H1 (cell line): ENCODE measurements around the gene RALGDS. TPM values are rescaled to one million over a fixed set of nuclear protein-coding genes. Genes with fewer than 3 reads are reported as not detected.

Experiments
- CTCF ChIA-PET: fragments of 300-600 bp; sonication (Branson Sonifier 250); formaldehyde crosslinking; loops from one replicate; lab custom pipeline; 2021; ENCODE audit not compliant: partially characterized antibody; lab: Charles Lee
- POLR2A ChIA-PET: fragments of 300-600 bp; sonication (Branson Sonifier 250); formaldehyde crosslinking; loops from one replicate; lab custom pipeline; 2021; ENCODE audit warnings: inconsistent platforms; ENCODE audit not compliant: partially characterized antibody; lab: Charles Lee
- DNase-seq, 2 experiments: peaks; one replicate each; pipeline versions ENCODE4 v3.0.0 to v3.0.0-alpha.2; 2010 to 2022; ENCODE audit warnings: low spot score in 2 of 2, low read depth in 1 of 2, mixed read lengths in 1 of 2
- FAIRE-seq: peaks from 2 replicates; lab custom pipeline; 2011; peaks lifted over from hg19 to GRCh38; lab: Jason Lieb, UNC
- H2AFZ ChIP-seq: 2 replicates; pipeline ENCODE4 v1.8.1; 2012; ENCODE audit warnings: low read length, inconsistent platforms
- H2AK5ac ChIP-seq: 2 replicates; pipeline ENCODE4 v1.6.1; 2013; ENCODE audit warnings: low read depth, low read length
- H2BK120ac ChIP-seq: replicated peaks from 2 replicates; pipeline ENCODE3; 2013; ENCODE audit warnings: low read depth, low read length, inconsistent platforms
- H2BK12ac ChIP-seq: 2 replicates; pipeline ENCODE4 v1.6.1; 2013; ENCODE audit warnings: low read depth, low read length
- H2BK15ac ChIP-seq: 2 replicates; pipeline ENCODE4 v1.6.1; 2013; ENCODE audit warnings: low read length
- H2BK20ac ChIP-seq: 2 replicates; pipeline ENCODE4 v1.6.1; 2013; ENCODE audit warnings: low read length
- H2BK5ac ChIP-seq: 2 replicates; pipeline ENCODE4 v1.6.1; 2013; ENCODE audit warnings: low read depth, low read length
- H3K14ac ChIP-seq: 2 replicates; pipeline ENCODE4 v1.6.1; 2013; ENCODE audit warnings: inconsistent platforms; ENCODE audit not compliant: insufficient read length
- H3K18ac ChIP-seq: 2 replicates; pipeline ENCODE4 v1.6.1; 2013; ENCODE audit warnings: low read length; ENCODE audit errors: extremely low read depth
- H3K23ac ChIP-seq: 2 replicates; pipeline ENCODE4 v1.6.1; 2013; ENCODE audit warnings: inconsistent platforms; ENCODE audit not compliant: insufficient read length
- H3K23me2 ChIP-seq: 2 replicates; pipeline ENCODE4 v1.6.1; 2013; ENCODE audit warnings: low read depth, low read length
- H3K27ac ChIP-seq: 2 replicates; pipeline ENCODE4 v1.6.1; 2011; ENCODE audit warnings: low read depth, low read length, inconsistent platforms
- H3K27me3 ChIP-seq, 4 experiments: replicated peaks in 1 of 4; 1 replicate in 1 of 4; 2 replicates in 3 of 4; pipeline versions ENCODE4 v1.6.1 to v1.8.1; 2011 to 2013; ENCODE audit warnings: low read length in 3 of 4, mild to moderate bottlenecking in 3 of 4, inconsistent platforms in 2 of 4, mixed read lengths in 2 of 4, moderate library complexity in 1 of 4; ENCODE audit not compliant: control insufficient read depth in 3 of 4, insufficient read depth in 3 of 4; ENCODE audit errors: extremely low read depth in 1 of 4
- H3K36me3 ChIP-seq, 4 experiments: 2 replicates each; pipeline versions ENCODE4 v1.6.1 to v1.8.1; 2011 to 2013; ENCODE audit warnings: mild to moderate bottlenecking in 4 of 4, low read length in 3 of 4, moderate library complexity in 2 of 4, control low read depth in 1 of 4, inconsistent platforms in 1 of 4; ENCODE audit not compliant: insufficient read depth in 4 of 4, control insufficient read depth in 2 of 4
- H3K4ac ChIP-seq: replicated peaks from 2 replicates; pipeline ENCODE3; 2013; ENCODE audit warnings: low read length, low read depth, mixed read lengths, inconsistent platforms; ENCODE audit not compliant: insufficient read length
- H3K4me1 ChIP-seq, 4 experiments: replicated peaks in 1 of 4; 1 replicate in 1 of 4; 2 replicates in 3 of 4; pipeline versions ENCODE4 v1.6.1 to v1.8.1; 2011 to 2013; ENCODE audit warnings: low read length in 3 of 4, inconsistent platforms in 2 of 4, mixed read lengths in 1 of 4; ENCODE audit not compliant: insufficient read depth in 4 of 4, control insufficient read depth in 3 of 4
- H3K4me2 ChIP-seq, 2 experiments: 2 replicates each; pipeline versions ENCODE4 v1.6.1 to v1.8.1; 2011 to 2013; ENCODE audit warnings: low read depth in 2 of 2, low read length in 2 of 2, control low read depth in 1 of 2, inconsistent platforms in 1 of 2, mild to moderate bottlenecking in 1 of 2; ENCODE audit not compliant: insufficient read depth in 1 of 2
- H3K4me3 ChIP-seq, 4 experiments: fragments of 200-600, 300-600 bp in 1 of 4; sonication (generic), shearing (Covaris generic), sonication (Bioruptor Twin) in 1 of 4; 2 replicates each; pipeline versions ENCODE4 v1.5.1 to v1.8.1; 2011 to 2016; ENCODE audit warnings: low read length in 4 of 4, low read depth in 3 of 4, control low read depth in 2 of 4, inconsistent platforms in 2 of 4, mild to moderate bottlenecking in 2 of 4, mixed read lengths in 1 of 4, moderate library complexity in 1 of 4; ENCODE audit not compliant: insufficient read depth in 2 of 4; ENCODE audit errors: extremely low read depth in 1 of 4
- H3K56ac ChIP-seq: replicated peaks from 2 replicates; pipeline ENCODE3; 2013; ENCODE audit warnings: low read depth, mild to moderate bottlenecking, mixed read lengths, low read length, inconsistent platforms; ENCODE audit not compliant: insufficient read length
- H3K79me1 ChIP-seq: 2 replicates; pipeline ENCODE4 v1.6.1; 2013; ENCODE audit warnings: low read depth, low read length, control low read depth
- H3K79me2 ChIP-seq, 2 experiments: 2 replicates each; pipeline versions ENCODE4 v1.6.1 to v1.8.1; 2012 to 2013; ENCODE audit warnings: low read length in 2 of 2, mild to moderate bottlenecking in 2 of 2, inconsistent platforms in 1 of 2; ENCODE audit not compliant: insufficient read depth in 2 of 2, control insufficient read depth in 1 of 2
- H3K9ac ChIP-seq, 4 experiments: replicated peaks in 1 of 4; 1 replicate in 1 of 4; 2 replicates in 3 of 4; pipeline versions ENCODE4 v1.6.1 to v1.8.1; 2011 to 2013; ENCODE audit warnings: low read depth in 3 of 4, low read length in 3 of 4, control low read depth in 2 of 4, mild to moderate bottlenecking in 2 of 4, moderate library complexity in 2 of 4, inconsistent platforms in 1 of 4; ENCODE audit errors: extremely low read depth in 1 of 4
- H3K9me3 ChIP-seq, 2 experiments: 2 replicates each; pipeline versions ENCODE4 v1.6.1 to v1.8.1; 2012 to 2013; ENCODE audit warnings: mild to moderate bottlenecking in 2 of 2, moderate library complexity in 2 of 2, control low read depth in 1 of 2, inconsistent platforms in 1 of 2, low read depth in 1 of 2, low read length in 1 of 2, mixed read lengths in 1 of 2; ENCODE audit not compliant: insufficient read depth in 2 of 2
- H4K20me1 ChIP-seq, 2 experiments: replicated peaks in 1 of 2; 2 replicates each; pipeline versions ENCODE3 to v1.8.1; 2011 to 2013; ENCODE audit warnings: inconsistent platforms in 2 of 2, low read length in 2 of 2, mild to moderate bottlenecking in 1 of 2; ENCODE audit not compliant: insufficient read depth in 2 of 2, control insufficient read depth in 1 of 2
- H4K5ac ChIP-seq: 2 replicates; pipeline ENCODE4 v1.6.1; 2013; ENCODE audit warnings: low read length, low read depth, mixed read lengths, inconsistent platforms; ENCODE audit not compliant: insufficient read length
- H4K8ac ChIP-seq: 2 replicates; pipeline ENCODE4 v1.8.0; 2013; ENCODE audit warnings: mild to moderate bottlenecking, moderate library complexity, low read length, inconsistent platforms; ENCODE audit not compliant: insufficient read depth; ENCODE audit errors: extremely low read depth
- H4K91ac ChIP-seq: replicated peaks from 2 replicates; pipeline ENCODE3; 2013; ENCODE audit warnings: low read length, mixed read lengths, inconsistent platforms; ENCODE audit not compliant: insufficient read length
- ASH2L ChIP-seq: fragments of 200-600, 300-600 bp; sonication (generic); IDR thresholded peaks from one replicate; pipeline ENCODE4 v1.7.1; 2017; ENCODE audit warnings: low read length
- BCL11A ChIP-seq, 2 experiments: IDR thresholded peaks; one replicate each; pipeline ENCODE4 v1.6.1; 2011; ENCODE audit warnings: low read depth in 2 of 2, low read length in 2 of 2, mild to moderate bottlenecking in 2 of 2
- CBX8 ChIP-seq: fragments of 300-800, 300-1000 bp; sonication (generic); IDR thresholded peaks from 2 replicates; pipeline ENCODE4 v1.7.1; 2016; ENCODE audit warnings: low read depth, low read length, borderline replicate concordance
- CEBPB ChIP-seq: IDR thresholded peaks from 2 replicates; pipeline ENCODE4 v1.6.1; 2012; ENCODE audit warnings: low read depth, low read length
- GABPA ChIP-seq: IDR thresholded peaks from 2 replicates; pipeline ENCODE4 v1.6.1; 2011; ENCODE audit warnings: mild to moderate bottlenecking, low read length, moderate library complexity, borderline replicate concordance; ENCODE audit not compliant: insufficient read depth
- JUND ChIP-seq: IDR thresholded peaks from 2 replicates; pipeline ENCODE4 v1.6.1; 2011; ENCODE audit warnings: mild to moderate bottlenecking, improper control_type of control experiment, low read length
- KDM5A ChIP-seq: fragments of 200-600 bp; IDR thresholded peaks from 2 replicates; pipeline ENCODE4 v1.7.1; 2012; ENCODE audit warnings: mild to moderate bottlenecking, low read length, inconsistent platforms, mixed read lengths
- RNF2 ChIP-seq: fragments of 200-900, 300-1000 bp; sonication (generic); IDR thresholded peaks from 2 replicates; pipeline ENCODE4 v1.7.1; 2016; ENCODE audit warnings: borderline replicate concordance, low read depth, mild to moderate bottlenecking, antibody characterized with exemption, low read length; ENCODE audit not compliant: poor library complexity, severe bottlenecking; ENCODE audit errors: missing control alignments
- RXRA ChIP-seq: IDR thresholded peaks from 2 replicates; pipeline ENCODE4 v1.6.1; 2011; ENCODE audit warnings: low read depth, mild to moderate bottlenecking, low read length, moderate library complexity; ENCODE audit not compliant: insufficient read depth
- SP1 ChIP-seq: IDR thresholded peaks from 2 replicates; pipeline ENCODE4 v1.6.1; 2011; ENCODE audit warnings: low read depth, low read length
- TAF7 ChIP-seq: optimal IDR thresholded peaks from 2 replicates; pipeline ENCODE3; 2011; ENCODE audit warnings: low read depth, mild to moderate bottlenecking, inconsistent platforms, low read length, moderate library complexity, borderline replicate concordance
- TBP ChIP-seq: IDR thresholded peaks from 2 replicates; pipeline ENCODE4 v1.6.1; 2011; ENCODE audit warnings: low read depth, low read length, improper control_type of control experiment
- TCF12 ChIP-seq: IDR thresholded peaks from 2 replicates; pipeline ENCODE4 v1.6.1; 2011; ENCODE audit warnings: low read depth, mild to moderate bottlenecking, low read length
- TEAD4 ChIP-seq: IDR thresholded peaks from 2 replicates; pipeline ENCODE4 v1.6.1; 2012; ENCODE audit warnings: low read depth, low read length, inconsistent platforms, mixed read lengths
- YY1 ChIP-seq: IDR thresholded peaks from 2 replicates; pipeline ENCODE4 v1.6.1; 2011; ENCODE audit warnings: low read depth, mild to moderate bottlenecking, low read length
- WGBS, 2 experiments: shearing (Covaris generic) in 1 of 2; methylation state at CpG; one replicate each; pipeline versions ENCODE4 v1.1.6 to v1.1.7; 2013 to 2015; ENCODE audit warnings: low lambda C conversion rate in 2 of 2, mixed read lengths in 2 of 2, inconsistent platforms in 1 of 2, low coverage in 1 of 2, missing lambda C conversion rate in 1 of 2; ENCODE audit not compliant: insufficient replicate concordance in 2 of 2, insufficient coverage in 1 of 2, insufficient read length in 1 of 2; ENCODE audit errors: extremely low coverage in 1 of 2, missing lambda C conversion rate in 1 of 2; 5-methylcytosine and 5-hydroxymethylcytosine counted together
- polyA plus RNA-seq, 7 experiments: library from polyadenylated mRNA; depleted of rRNA in 3 of 7; stranded (reverse) in 5 of 7; unstranded in 2 of 7; fragments of >200 nt in 5 of 7; fragments of 200-250 nt in 2 of 7; gene quantifications; 1 replicate in 5 of 7; 2 replicates in 1 of 7; 4 replicates in 1 of 7; pipeline versions ENCODE4 v1.2.1 to v1.2.3, GENCODE V29; 2011 to 2013; ENCODE audit warnings: missing spikeins in 2 of 7, mixed read lengths in 2 of 7
- total RNA-seq: library from RNA; stranded (reverse); fragmentation: NEBNext Ultra II Directional; extraction: Animal tissue kit (Norgen Biotek cat#: 25700); gene quantifications from 2 replicates; pipeline ENCODE4 v1.2.1, GENCODE V29; 2021

RALGDS gene
- total and polyA plus RNA-seq, 2 of the 8 experiments (the other 6 are each of a cell fraction or from before 2014, with no cell fraction given), result 14.5 to 25.5 TPM

- no peak overlapping the region for H3K56ac ChIP-seq
- H3K79me1 ChIP-seq, result no peaks in the 10 kb centered on the region
- H3K14ac ChIP-seq, result no peak overlapping the region
- no peak overlapping the region for H3K27ac ChIP-seq
- H3K4me3 ChIP-seq, result no peak overlapping the region
- H3K18ac ChIP-seq, result no peak overlapping the region
- H3K4ac ChIP-seq, result no peak overlapping the region
- TF ChIP-seq ASH2L (no peak), TCF12 (no peak), YY1 (no peak), SP1 (no peak), RNF2 (no peak), CBX8 (no peak), JUND (no peak), GABPA (no peak), TEAD4 (no peak), KDM5A (no peak), TAF7 (no peak), TBP (no peak), RXRA (no peak), BCL11A (IDR thresholded peaks at IDR 0.05; ENCODE audit: low read depth in 2 of 2, low read length in 2 of 2) (no peak), CEBPB (no peak)
- H3K23ac ChIP-seq, result no peak overlapping the region
- peaks cover 0 to 15% (median 8%) of the 10 kb centered on the region in 4 experiments; a peak in 6 of 7 replicates for H3K4me1 ChIP-seq
- H3K9ac ChIP-seq, result no peak overlapping the region
- no peak overlapping the region for H4K91ac ChIP-seq
- no peak overlapping the region for H4K8ac ChIP-seq
- H2AFZ ChIP-seq, result no peak overlapping the region
- H3K36me3 ChIP-seq, result no peaks in the 10 kb centered on the region
- DNase-seq, result no peak
- 84% methylated on average over 3 of the region's 3 CpGs; no CpG with 5 or more reads in 1 of the 2 experiments for WGBS, 2 experiments
- H3K79me2 ChIP-seq, result no peaks in the 10 kb centered on the region
- POLR2A ChIA-PET, result interaction anchor here (1.1 to 3.4 kb wide), 3 partner anchors 22 to 30 kb away, joined by 3 to 13 read pairs (median 3); no protein-coding TSS in a partner anchor
- no peak overlapping the region for H2AK5ac ChIP-seq
- no peak overlapping the region for H3K4me2 ChIP-seq
- H3K23me2 ChIP-seq, result peaks cover 8% of the 10 kb centered on the region; the same call in 1 of the 2 replicates
- no peak overlapping the region for H2BK12ac ChIP-seq
- no peak overlapping the region for H2BK15ac ChIP-seq
- H3K27me3 ChIP-seq, result peaks cover 0 to 48% (median 31%) of the 10 kb centered on the region in 4 experiments; a peak in 5 of 7 replicates
- no peak overlapping the region for H2BK20ac ChIP-seq
- no peak overlapping the region for H2BK120ac ChIP-seq
- FAIRE-seq, result no peak
- CTCF ChIA-PET, result interaction anchor here (0.6 to 19.3 kb wide), 11 partner anchors 8 to 670 kb away, joined by 3 to 337 read pairs (median 4); no protein-coding TSS in a partner anchor
- H4K20me1 ChIP-seq, result peaks cover 39 to 49% of the 10 kb centered on the region in 2 experiments
- no peak overlapping the region for H2BK5ac ChIP-seq
- no peaks in the 10 kb centered on the region for H3K9me3 ChIP-seq
- H4K5ac ChIP-seq, result no peak overlapping the region
Measured at GRCh38 chr9:133118179-133118520, 2.9 kb downstream of the RALGDS start.
